Medulla oblongata (tissue), 1 donor: ENCODE measurements around the gene SLC26A11.
"Not testable (repeated sequence)": the region's sequence is repeated elsewhere in the genome, so short reads cannot be mapped to it uniquely, and the experiment has no call there.

Experiments used
- DNase-seq: peaks from one replicate; pipeline ENCODE4 v3.0.0-alpha.2; 2015; ENCODE audit errors: extremely low spot score

The SLC26A11 gene

DNA sequence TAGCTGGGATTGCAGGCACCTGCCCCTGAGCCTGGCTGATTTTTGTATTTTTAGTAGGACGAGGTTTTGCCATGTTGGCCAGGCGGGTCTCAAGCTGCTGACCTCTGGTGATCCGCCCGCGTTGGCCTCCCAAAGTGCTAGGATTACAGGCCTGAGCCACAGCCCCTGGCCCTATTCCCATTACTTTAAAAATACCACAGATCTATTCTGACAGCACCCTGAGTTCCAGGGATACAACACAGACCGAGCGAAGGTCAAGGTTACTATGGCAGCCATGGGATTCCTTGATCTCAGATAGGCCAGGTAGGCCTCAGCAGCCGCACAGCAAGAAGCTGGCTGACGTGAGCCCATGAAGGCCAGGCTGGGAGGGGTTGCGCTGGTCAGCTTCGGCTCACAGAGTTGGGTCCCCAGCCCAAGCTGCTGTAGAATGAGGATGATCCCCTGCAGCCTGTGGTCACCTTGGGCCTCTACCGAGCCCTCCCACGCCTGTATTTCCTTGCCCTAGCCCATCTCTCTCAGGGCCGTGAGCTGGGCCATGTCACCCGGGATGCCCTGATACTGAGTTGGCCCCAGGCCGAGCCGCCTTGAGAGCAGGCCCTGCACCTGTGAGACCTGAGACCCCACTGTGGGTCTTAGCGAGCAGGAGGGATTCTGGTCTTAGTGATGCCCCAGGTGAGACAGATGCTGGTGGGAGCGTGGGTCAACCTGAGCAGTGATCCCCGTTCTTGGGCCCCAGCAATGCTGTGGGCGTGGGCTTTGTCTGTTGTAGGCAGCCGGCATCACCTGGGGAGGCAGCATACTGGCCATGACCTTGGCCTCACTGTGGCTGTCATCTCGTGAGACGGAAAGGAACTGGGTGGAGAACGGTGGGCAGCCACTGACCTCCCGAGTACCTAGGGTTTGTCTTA, 23.6 kb downstream of the SLC26A11 start:
- no peak for DNase-seq

- DNase-seq, result not testable (repeated sequence)
Observed at GRCh38 chr17:80244448-80244847, 24.2 kb downstream of the SLC26A11 start.

- DNase-seq, result no peak
Observed at GRCh38 chr17:80244871-80245509, 24.8 kb downstream of the SLC26A11 start.

- DNase-seq, result no peak
Observed at GRCh38 chr17:80245566-80246265, 25.5 kb downstream of the SLC26A11 start.

DNA sequence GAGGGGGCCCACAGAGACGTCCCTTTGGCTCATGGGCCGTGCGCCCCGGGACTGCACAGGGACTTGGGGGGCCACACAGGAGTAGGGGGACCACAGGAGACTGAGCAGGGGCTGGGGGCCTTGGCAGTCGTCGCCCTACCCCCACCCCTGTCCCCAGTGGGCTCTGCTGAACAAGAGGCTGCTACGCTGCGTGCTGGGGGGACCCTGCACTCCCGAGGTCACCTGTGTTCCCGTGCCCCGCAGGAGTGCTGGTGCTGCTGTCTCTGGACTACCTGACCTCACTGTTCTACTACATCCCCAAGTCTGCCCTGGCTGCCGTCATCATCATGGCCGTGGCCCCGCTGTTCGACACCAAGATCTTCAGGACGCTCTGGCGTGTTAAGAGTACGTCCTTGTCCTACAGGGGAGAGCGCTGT, 26.0 kb downstream of the SLC26A11 start:
- no peak for DNase-seq

- DNase-seq, result no peak
Observed at GRCh38 chr17:80246726-80247125, 26.5 kb downstream of the SLC26A11 start.

GRCh38 chr17:80247561-80247960, 27.3 kb downstream of the SLC26A11 start:
- no peak for DNase-seq

DNA sequence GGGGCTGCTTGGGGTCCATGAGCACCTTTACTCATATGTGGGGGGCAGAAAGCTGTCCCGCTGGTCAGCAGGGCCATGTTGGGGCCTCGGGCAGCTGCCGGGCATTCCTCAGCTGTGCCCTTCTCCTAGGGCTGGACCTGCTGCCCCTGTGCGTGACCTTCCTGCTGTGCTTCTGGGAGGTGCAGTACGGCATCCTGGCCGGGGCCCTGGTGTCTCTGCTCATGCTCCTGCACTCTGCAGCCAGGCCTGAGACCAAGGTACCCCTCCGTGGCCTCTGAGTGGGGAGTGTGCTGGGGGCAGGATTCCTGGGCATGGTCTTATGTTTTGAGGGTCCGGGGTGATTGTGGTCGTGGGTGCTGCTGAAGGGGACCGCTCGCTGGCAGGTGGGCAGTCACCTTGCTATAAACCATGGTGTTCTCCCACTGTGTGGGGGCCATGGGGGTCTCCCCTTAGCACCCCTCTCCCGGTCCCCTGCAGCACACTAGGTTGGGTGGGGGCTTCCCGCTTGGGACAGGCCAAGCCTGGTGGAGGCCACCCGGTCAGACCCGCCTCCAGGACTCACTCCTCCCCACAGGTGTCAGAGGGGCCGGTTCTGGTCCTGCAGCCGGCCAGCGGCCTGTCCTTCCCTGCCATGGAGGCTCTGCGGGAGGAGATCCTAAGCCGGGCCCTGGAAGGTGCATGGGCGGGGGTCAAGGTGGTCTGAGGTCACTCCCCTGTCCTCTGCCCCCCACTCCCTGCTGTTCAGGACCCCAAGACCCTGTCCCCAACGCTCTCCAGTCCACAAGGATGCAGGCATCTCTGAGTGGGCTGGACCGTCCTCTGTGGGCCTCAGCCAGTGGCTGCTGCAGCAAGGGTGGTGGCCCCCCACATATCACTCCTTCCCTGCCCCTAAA, 28.0 kb downstream of the SLC26A11 start:
- no peak for DNase-seq

DNA sequence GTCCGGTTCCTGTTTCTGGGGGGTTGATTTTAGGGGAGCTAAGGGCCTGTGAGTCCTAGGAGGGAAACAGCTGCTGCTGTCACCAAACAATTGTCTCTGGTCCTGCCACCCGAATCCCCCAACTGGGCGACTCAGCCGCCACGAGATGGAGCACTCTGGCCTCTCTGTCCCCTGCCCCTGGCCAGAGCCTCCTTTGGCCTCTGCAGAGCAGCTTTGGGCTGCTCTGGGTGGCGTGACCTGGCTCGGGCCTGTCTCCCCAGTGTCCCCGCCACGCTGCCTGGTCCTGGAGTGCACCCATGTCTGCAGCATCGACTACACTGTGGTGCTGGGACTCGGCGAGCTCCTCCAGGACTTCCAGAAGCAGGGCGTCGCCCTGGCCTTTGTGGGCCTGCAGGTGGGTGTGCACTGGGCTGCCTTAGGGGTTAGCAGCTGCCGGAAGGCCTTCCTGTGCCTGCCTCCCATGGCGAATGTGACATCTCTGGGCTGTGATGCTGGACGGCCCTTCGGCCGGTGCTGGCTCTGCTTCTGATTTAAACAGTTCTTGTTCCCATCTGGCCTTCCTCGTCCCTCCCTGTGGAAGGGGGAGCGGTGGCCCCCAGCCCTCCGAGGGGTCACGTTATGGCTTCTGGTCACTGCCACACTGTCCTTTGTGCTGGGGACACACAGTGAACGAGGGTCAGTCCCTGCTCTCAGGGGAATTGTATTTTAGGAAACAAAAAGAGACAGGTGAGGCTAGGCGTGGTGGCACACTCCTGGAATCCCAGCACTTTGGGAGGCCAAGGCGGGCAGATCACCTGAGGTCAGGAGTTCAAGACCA, 28.9 kb downstream of the SLC26A11 start:
- DNase-seq, result no peak

GRCh38 chr17:80251966-80252365, 31.7 kb downstream of the SLC26A11 start:
- no peak for DNase-seq

DNA sequence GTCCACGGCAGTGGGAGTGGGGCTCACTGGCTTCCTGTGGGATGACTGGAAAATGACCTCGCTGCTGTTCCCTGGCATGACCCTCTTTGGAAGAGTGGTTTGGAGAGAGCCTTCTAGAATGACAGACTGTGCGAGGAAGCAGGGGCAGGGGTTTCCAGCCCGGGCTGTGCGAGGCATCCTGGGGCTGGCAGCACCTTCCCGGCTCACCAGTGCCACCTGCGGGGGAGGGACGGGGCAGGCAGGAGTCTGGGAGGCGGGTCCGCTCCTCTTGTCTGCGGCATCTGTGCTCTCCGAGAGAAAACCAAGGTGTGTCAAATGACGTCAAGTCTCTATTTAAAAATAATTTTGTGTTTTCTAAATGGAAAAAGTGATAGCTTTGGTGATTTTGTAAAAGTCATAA, 32.6 kb downstream of the SLC26A11 start:
- DNase-seq, result no peak

DNA sequence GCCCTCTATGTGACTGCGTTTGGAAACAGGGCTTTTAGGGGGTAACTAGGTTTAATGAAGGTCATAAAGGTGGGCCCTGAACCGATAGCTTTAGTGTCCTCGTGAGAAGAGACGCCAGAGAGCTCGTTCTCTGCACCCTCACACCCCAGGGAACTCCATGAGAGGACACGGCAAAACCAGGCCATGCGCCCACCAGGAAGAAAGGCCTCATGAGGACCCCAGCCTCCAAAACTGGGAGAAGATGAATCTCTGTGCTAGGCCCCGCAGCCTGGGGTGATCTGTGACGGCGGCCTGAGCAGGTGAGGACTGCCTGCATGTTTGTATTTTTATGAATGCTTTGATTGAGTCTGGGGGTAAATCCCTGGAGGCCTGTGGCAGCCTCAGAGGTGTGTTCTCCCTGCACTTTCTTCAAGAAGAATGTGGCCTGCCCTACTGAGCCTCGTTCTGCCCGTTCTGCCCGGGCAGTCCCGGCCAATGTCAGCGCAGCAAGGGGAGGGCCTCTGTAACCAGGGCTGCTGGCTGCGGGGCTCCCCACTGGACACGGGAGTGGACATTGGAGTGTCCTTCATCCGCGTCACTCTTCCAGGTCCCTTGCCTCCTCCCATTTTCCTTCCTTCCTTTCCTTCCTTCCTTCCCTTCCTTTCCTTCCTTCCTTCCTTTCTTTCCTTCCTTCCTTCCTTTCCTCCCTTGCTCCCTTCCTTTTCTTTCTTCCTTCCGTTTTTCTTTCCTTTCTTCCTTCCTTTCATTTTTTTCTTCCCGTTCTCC, 33.6 kb downstream of the SLC26A11 start:
- DNase-seq, result no peak

DNA sequence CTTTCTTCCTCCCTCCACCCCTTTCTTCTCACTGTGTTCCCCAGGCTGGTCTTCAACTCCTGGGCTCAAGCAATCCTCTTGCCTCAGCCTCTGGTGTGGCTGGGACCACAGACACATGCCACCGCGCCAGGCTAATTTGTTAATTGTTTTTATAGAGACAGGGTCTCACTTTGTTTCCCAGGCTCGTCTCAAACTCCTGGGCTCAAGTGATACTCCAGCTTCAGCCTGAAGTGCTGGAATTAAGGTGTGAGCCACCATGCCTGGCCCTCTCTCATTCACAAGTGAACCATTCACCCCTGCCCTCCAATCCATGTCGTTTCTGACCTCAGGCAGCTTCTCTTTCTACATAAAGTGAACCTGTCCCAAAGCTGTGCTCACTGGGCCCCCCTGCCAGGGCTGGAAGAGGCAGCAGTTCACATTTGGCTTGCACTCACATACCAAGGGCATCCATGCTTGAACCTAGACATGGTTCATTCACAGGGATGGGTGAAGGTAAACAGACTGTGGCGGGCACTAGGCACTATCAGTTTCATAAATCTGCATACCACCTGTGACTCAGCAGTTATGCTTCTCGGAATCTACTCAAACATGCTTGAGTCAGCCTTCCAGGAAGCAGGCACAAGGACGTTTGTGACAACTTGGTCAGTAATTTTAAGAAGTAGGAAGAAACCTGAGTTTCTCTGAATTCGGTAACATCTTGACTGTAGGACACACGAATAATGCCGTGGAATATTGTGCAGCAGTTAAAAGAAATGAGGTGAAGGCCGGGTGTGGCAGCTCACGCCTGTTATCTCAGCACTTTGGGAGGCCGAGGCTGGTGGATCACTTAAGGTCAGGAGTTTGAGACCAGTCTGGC, 34.4 kb downstream of the SLC26A11 start:
- DNase-seq, result no peak

- no peak for DNase-seq
Observed at GRCh38 chr17:80256034-80256350, 35.8 kb downstream of the SLC26A11 start.

- DNase-seq, result no peak
Observed at GRCh38 chr17:80257716-80258213, 37.5 kb downstream of the SLC26A11 start.

- not testable (repeated sequence) for DNase-seq
Observed at GRCh38 chr17:80258296-80258695, 38.1 kb downstream of the SLC26A11 start.

- DNase-seq, result no peak
Observed at GRCh38 chr17:80259457-80260068, 39.3 kb downstream of the SLC26A11 start.

DNA sequence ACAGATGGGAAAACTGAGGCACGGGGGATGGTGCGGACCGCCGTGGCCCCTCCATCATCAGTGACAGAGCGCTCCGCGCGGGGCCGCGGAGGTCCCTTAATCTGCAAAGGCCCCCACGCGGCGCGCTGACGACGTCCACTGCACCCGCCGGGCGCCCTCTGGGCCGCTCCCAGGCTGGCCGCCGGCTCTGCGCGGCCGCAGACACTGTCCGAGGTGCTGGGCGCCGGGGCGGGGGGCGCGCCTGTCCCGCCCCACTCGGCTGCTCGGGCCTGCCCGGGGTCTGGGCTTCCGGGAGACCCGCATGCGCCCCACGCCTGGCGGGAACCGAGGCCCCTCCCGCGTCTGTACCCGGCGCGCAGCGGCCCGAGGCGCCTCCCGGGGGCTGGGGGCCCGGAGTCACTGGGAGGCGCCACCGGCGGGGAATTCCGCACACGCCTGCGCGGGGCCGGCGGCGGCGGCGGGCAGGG, 39.9 kb downstream of the SLC26A11 start:
- DNase-seq, result peak; percentile 66
